ENCODE results near the gene SLC6A6.

The SLC6A6 gene

DNA sequence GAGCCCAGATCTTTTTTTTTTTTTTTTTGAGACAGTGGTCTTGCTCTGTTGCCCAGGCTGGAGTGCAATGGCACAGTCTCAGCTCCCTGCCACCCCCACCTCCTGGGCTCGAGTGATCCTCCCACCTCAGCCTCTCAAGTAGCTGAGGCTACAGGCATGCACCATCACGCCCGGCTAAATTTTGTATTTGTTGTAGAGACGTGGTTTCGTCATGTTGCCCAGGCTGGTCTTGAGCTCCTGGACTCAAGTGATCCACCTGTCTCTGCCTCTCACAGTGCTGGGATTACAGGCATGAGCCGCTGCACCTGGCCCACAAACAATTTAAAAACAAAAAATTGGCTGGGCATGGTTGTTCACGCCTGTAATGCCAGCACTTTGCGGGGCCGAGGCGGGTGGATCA, 22.6 kb upstream of the SLC6A6 start:
- Histone ChIP-seq H3K4me3 (ENCODE audit: low read depth in 1 of 5, low read length in 5 of 5) (no peak overlapping the region), H3K36me3 (ENCODE audit: control insufficient read depth in 5 of 5, insufficient read depth in 5 of 5, low read length in 5 of 5) (no peaks in the 10 kb centered on the region), H3K9ac (ENCODE audit: low read length in 5 of 5) (no peak overlapping the region), H3K27me3 (ENCODE audit: control insufficient read depth in 5 of 5, insufficient read depth in 4 of 5, low read length in 5 of 5) (peaks cover 0 to 3% (median 0%) of the 10 kb centered on the region in 5 donors), H3K9me3 (ENCODE audit: control insufficient read depth in 5 of 5, low read length in 5 of 5) (no peaks in the 10 kb centered on the region), H3K4me1 (ENCODE audit: control insufficient read depth in 5 of 5, insufficient read depth in 5 of 5, low read length in 5 of 5) (peaks cover 0 to 20% (median 15%) of the 10 kb centered on the region in 5 donors), H3K27ac (ENCODE audit: low read depth, low read length) (no peak overlapping the region)

DNA sequence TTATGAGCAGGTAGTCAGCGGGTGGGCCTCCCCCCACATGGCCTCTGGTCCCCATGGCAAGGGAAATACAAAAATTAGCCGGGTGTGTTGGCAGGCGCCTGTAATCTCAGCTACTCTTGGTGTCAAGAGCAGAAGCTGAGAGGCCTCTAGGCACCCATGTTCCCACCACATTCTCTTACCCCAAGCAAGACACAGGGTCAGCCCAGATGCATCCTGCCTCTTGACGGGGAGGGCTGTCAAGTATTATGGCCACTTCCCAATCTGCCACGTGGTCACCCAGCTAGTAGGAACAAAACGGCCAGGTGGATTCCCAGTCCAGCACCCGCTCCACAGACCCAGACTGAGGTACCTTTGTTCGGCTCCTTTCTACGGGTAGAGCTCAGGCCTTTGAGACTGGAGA, 16.2 kb upstream of the SLC6A6 start:
- H3K4me3 ChIP-seq (ENCODE audit: low read depth in 1 of 5, low read length in 5 of 5): no peak overlapping the region
- no peaks in the 10 kb centered on the region for H3K9me3 ChIP-seq (ENCODE audit: control insufficient read depth in 5 of 5, low read length in 5 of 5)
- no peaks in the 10 kb centered on the region for H3K36me3 ChIP-seq (ENCODE audit: control insufficient read depth in 5 of 5, insufficient read depth in 5 of 5, low read length in 5 of 5)
- no peak overlapping the region for H3K9ac ChIP-seq (ENCODE audit: low read length in 5 of 5)
- H3K4me1 ChIP-seq (ENCODE audit: control insufficient read depth in 5 of 5, insufficient read depth in 5 of 5, low read length in 5 of 5): peaks cover 0 to 11% (median 6%) of the 10 kb centered on the region in 5 donors
- no peak overlapping the region for H3K27ac ChIP-seq (ENCODE audit: low read depth, low read length)
- H3K27me3 ChIP-seq (ENCODE audit: control insufficient read depth in 5 of 5, insufficient read depth in 4 of 5, low read length in 5 of 5): peaks cover 0 to 3% (median 0%) of the 10 kb centered on the region in 5 donors

GRCh38 chr3:14388201-14388600, 14.2 kb upstream of the SLC6A6 start:
- H3K36me3 ChIP-seq (ENCODE audit: control insufficient read depth in 5 of 5, insufficient read depth in 5 of 5, low read length in 5 of 5): no peaks in the 10 kb centered on the region
- no peak overlapping the region for H3K4me3 ChIP-seq (ENCODE audit: low read depth in 1 of 5, low read length in 5 of 5)
- H3K27me3 ChIP-seq (ENCODE audit: control insufficient read depth in 5 of 5, insufficient read depth in 4 of 5, low read length in 5 of 5): peaks cover 0 to 6% (median 3%) of the 10 kb centered on the region in 5 donors
- H3K4me1 ChIP-seq (ENCODE audit: control insufficient read depth in 5 of 5, insufficient read depth in 5 of 5, low read length in 5 of 5): peaks cover 2 to 16% (median 8%) of the 10 kb centered on the region in 5 donors
- H3K27ac ChIP-seq (ENCODE audit: low read depth, low read length): no peak overlapping the region
- H3K9ac ChIP-seq (ENCODE audit: low read length in 5 of 5): no peak overlapping the region
- H3K9me3 ChIP-seq (ENCODE audit: control insufficient read depth in 5 of 5, low read length in 5 of 5): no peaks in the 10 kb centered on the region

GRCh38 chr3:14389166-14389606, 13.2 kb upstream of the SLC6A6 start:
- no peaks in the 10 kb centered on the region for H3K36me3 ChIP-seq (ENCODE audit: control insufficient read depth in 5 of 5, insufficient read depth in 5 of 5, low read length in 5 of 5)
- no peak overlapping the region for H3K4me3 ChIP-seq (ENCODE audit: low read depth in 1 of 5, low read length in 5 of 5)
- no peaks in the 10 kb centered on the region for H3K9me3 ChIP-seq (ENCODE audit: control insufficient read depth in 5 of 5, low read length in 5 of 5)
- peaks cover 0 to 9% (median 0%) of the 10 kb centered on the region in 5 donors for H3K27me3 ChIP-seq (ENCODE audit: control insufficient read depth in 5 of 5, insufficient read depth in 4 of 5, low read length in 5 of 5)
- peaks cover 2 to 16% (median 8%) of the 10 kb centered on the region in 5 donors for H3K4me1 ChIP-seq (ENCODE audit: control insufficient read depth in 5 of 5, insufficient read depth in 5 of 5, low read length in 5 of 5)
- H3K9ac ChIP-seq (ENCODE audit: low read length in 5 of 5): no peak overlapping the region
- H3K27ac ChIP-seq (ENCODE audit: low read depth, low read length): no peak overlapping the region

DNA sequence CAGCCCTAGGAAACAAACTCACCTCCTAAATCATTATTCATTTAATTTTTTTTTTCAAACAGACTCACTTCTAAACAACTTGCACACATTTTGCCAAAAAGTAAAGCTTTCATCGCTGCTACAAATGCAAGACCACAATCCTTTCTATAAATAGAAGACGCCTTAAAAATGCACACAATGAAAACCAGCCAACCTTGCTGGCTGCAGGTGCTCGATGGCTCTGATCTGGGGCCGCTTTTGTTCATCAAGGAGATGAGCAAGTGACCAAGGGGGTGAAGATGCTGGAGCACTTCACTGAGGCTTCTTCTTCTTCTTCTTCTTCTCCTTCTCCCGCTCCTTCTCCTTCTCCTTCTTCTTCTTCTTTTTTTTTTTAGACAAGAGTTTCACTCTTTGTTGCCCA, 12.7 kb upstream of the SLC6A6 start:
- peaks cover 0 to 9% (median 0%) of the 10 kb centered on the region in 5 donors for H3K27me3 ChIP-seq (ENCODE audit: control insufficient read depth in 5 of 5, insufficient read depth in 4 of 5, low read length in 5 of 5)

DNA sequence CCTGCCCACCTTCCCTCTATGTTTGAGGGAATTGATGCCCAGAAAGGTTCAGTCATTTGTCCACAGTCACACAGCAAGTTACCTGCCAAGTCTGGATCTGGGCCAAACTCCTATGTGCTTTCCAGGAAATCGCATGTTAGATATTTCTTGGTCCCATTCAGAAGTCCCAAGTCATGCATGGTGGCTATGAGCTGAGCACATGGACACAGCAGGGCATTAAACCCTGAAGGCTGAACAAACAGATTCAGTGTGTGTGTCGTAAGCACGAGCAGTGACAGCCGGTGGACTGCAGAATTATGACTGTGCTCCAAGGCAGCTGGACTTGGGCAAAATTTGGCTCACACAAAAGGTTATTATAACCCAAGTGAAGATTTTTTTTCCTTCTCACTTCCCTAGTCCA, 11.4 kb upstream of the SLC6A6 start:
- Histone ChIP-seq H3K9me3 (ENCODE audit: control insufficient read depth in 5 of 5, low read length in 5 of 5) (no peaks in the 10 kb centered on the region), H3K9ac (ENCODE audit: low read length in 5 of 5) (no peak overlapping the region), H3K4me3 (ENCODE audit: low read depth in 1 of 5, low read length in 5 of 5) (no peak overlapping the region), H3K4me1 (ENCODE audit: control insufficient read depth in 5 of 5, insufficient read depth in 5 of 5, low read length in 5 of 5) (peaks cover 2 to 16% (median 8%) of the 10 kb centered on the region in 5 donors), H3K36me3 (ENCODE audit: control insufficient read depth in 5 of 5, insufficient read depth in 5 of 5, low read length in 5 of 5) (no peaks in the 10 kb centered on the region), H3K27me3 (ENCODE audit: control insufficient read depth in 5 of 5, insufficient read depth in 4 of 5, low read length in 5 of 5) (peaks cover 0 to 10% (median 0%) of the 10 kb centered on the region in 5 donors), H3K27ac (ENCODE audit: low read depth, low read length) (no peak overlapping the region)

More for the DNA sequence above, 12.7 kb upstream of the SLC6A6 start:
- Histone ChIP-seq H3K4me3 (ENCODE audit: low read depth in 1 of 5, low read length in 5 of 5) (no peak overlapping the region), H3K36me3 (ENCODE audit: control insufficient read depth in 5 of 5, insufficient read depth in 5 of 5, low read length in 5 of 5) (no peaks in the 10 kb centered on the region), H3K27ac (ENCODE audit: low read depth, low read length) (no peak overlapping the region), H3K4me1 (ENCODE audit: control insufficient read depth in 5 of 5, insufficient read depth in 5 of 5, low read length in 5 of 5) (peaks cover 2 to 16% (median 8%) of the 10 kb centered on the region in 5 donors), H3K9ac (ENCODE audit: low read length in 5 of 5) (no peak overlapping the region), H3K9me3 (ENCODE audit: control insufficient read depth in 5 of 5, low read length in 5 of 5) (no peaks in the 10 kb centered on the region)

DNA sequence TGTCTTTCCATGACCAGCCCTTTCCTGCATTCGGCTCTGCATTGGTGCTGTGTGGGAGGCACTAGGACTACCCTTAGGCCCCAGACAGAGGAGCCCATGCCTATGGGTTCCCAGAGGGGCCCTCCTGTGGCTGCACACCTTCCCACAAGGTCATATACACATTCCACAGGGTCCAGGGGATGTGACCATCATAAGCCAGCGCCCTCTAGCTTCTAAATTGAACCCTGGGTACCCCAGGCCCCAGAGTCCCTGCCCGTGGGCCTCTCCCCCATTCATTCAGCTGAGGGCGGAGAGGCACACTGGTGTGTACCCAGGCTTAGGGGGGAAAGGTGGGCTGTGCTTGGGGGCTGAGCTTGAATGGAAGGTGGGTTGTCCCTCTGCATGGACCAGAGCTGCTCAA, 10.2 kb upstream of the SLC6A6 start:
- H3K27me3 ChIP-seq (ENCODE audit: control insufficient read depth in 5 of 5, insufficient read depth in 4 of 5, low read length in 5 of 5): peaks cover 0 to 12% (median 0%) of the 10 kb centered on the region in 5 donors
- no peak overlapping the region for H3K27ac ChIP-seq (ENCODE audit: low read depth, low read length)
- H3K9me3 ChIP-seq (ENCODE audit: control insufficient read depth in 5 of 5, low read length in 5 of 5): no peaks in the 10 kb centered on the region
- no peak overlapping the region for H3K4me3 ChIP-seq (ENCODE audit: low read depth in 1 of 5, low read length in 5 of 5)
- H3K9ac ChIP-seq (ENCODE audit: low read length in 5 of 5): no peak overlapping the region
- peaks cover 2 to 17% (median 8%) of the 10 kb centered on the region in 5 donors for H3K4me1 ChIP-seq (ENCODE audit: control insufficient read depth in 5 of 5, insufficient read depth in 5 of 5, low read length in 5 of 5)
- H3K36me3 ChIP-seq (ENCODE audit: control insufficient read depth in 5 of 5, insufficient read depth in 5 of 5, low read length in 5 of 5): no peaks in the 10 kb centered on the region

GRCh38 chr3:14392803-14393319, 9.5 kb upstream of the SLC6A6 start:
- H3K9ac ChIP-seq (ENCODE audit: low read length in 5 of 5): no peak overlapping the region
- H3K36me3 ChIP-seq (ENCODE audit: control insufficient read depth in 5 of 5, insufficient read depth in 5 of 5, low read length in 5 of 5): no peaks in the 10 kb centered on the region
- no peak overlapping the region for H3K27ac ChIP-seq (ENCODE audit: low read depth, low read length)
- peaks cover 0 to 12% (median 2%) of the 10 kb centered on the region in 5 donors for H3K27me3 ChIP-seq (ENCODE audit: control insufficient read depth in 5 of 5, insufficient read depth in 4 of 5, low read length in 5 of 5)
- H3K4me1 ChIP-seq (ENCODE audit: control insufficient read depth in 5 of 5, insufficient read depth in 5 of 5, low read length in 5 of 5): peaks cover 2 to 23% (median 13%) of the 10 kb centered on the region in 5 donors
- no peak overlapping the region for H3K4me3 ChIP-seq (ENCODE audit: low read depth in 1 of 5, low read length in 5 of 5)
- H3K9me3 ChIP-seq (ENCODE audit: control insufficient read depth in 5 of 5, low read length in 5 of 5): no peaks in the 10 kb centered on the region

DNA sequence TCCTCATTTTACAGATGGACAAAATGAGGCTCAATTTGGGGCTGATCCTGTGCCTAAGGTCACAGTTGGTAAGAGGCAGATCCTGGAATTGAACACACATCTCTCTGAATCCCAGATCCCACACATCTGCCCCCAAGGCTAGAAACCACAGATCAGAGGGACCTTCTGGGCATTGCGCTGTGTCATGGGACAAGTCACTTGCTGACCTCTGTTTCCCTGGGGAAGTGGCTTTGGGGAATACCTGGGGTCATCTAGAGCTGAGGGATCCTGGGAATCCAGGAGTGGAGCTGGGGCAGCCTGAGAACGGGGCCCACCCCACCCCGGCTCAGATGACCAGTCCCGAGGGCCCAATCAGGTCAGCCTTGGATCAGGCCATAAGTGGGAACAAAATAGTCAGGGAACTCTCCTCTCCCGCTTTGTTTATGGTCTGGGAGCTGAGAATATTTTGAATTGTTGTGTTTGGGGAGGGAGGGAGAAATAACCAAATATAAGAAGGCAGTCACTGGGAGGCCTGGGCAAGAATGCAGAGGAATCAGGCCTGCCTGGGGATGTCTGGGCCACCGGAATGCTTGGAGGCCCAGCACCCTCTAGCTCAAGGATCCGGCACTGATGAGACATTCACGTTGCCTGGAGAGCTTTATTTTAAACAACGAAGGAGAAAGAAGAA, 8.8 kb upstream of the SLC6A6 start:
- no peak overlapping the region for H3K27ac ChIP-seq (ENCODE audit: low read depth, low read length)
- H3K4me1 ChIP-seq (ENCODE audit: control insufficient read depth in 5 of 5, insufficient read depth in 5 of 5, low read length in 5 of 5): peaks cover 2 to 27% (median 18%) of the 10 kb centered on the region in 5 donors
- H3K9ac ChIP-seq (ENCODE audit: low read length in 5 of 5): no peak overlapping the region
- H3K27me3 ChIP-seq (ENCODE audit: control insufficient read depth in 5 of 5, insufficient read depth in 4 of 5, low read length in 5 of 5): peaks cover 0 to 12% (median 3%) of the 10 kb centered on the region in 5 donors
- H3K36me3 ChIP-seq (ENCODE audit: control insufficient read depth in 5 of 5, insufficient read depth in 5 of 5, low read length in 5 of 5): no peaks in the 10 kb centered on the region
- no peak overlapping the region for H3K4me3 ChIP-seq (ENCODE audit: low read depth in 1 of 5, low read length in 5 of 5)
- H3K9me3 ChIP-seq (ENCODE audit: control insufficient read depth in 5 of 5, low read length in 5 of 5): no peaks in the 10 kb centered on the region

DNA sequence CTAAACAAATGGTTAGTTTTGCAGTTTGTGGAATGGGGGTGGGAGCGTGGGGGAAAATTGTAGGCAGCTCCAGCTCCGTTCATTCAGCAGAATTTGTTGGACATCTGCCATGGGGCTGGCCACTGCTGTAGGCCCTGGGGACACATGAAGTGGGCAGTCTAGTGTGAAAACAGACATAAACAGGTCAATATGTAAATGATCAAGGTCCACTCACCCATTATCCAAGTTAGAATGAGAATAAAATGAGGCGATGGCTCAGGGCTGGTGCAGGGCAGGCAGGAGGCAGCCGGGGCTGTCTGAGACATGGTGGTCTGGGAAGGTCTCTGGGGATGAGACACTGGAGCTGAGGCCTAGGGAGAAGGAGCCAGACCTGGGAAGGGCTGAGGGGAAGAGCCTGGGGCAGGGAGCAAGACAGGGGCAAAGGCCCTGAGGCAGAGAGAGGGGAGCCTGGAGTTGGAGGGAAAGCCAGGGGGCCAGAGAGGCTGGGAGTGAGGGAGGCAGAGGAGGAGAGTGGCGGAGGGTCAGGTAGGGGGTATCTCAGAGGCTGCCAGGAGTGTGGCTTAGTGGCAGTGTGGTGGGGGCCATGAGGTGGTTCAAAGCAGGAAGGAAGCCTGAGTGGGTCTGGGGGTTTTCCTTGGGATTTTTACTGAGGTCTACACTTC, 6.2 kb upstream of the SLC6A6 start:
- H3K27ac ChIP-seq (ENCODE audit: low read depth, low read length): no peak overlapping the region
- peaks cover 0 to 9% (median 3%) of the 10 kb centered on the region in 5 donors for H3K27me3 ChIP-seq (ENCODE audit: control insufficient read depth in 5 of 5, insufficient read depth in 4 of 5, low read length in 5 of 5)
- H3K9me3 ChIP-seq (ENCODE audit: control insufficient read depth in 5 of 5, low read length in 5 of 5): no peaks in the 10 kb centered on the region
- no peaks in the 10 kb centered on the region for H3K36me3 ChIP-seq (ENCODE audit: control insufficient read depth in 5 of 5, insufficient read depth in 5 of 5, low read length in 5 of 5)
- no peak overlapping the region for H3K9ac ChIP-seq (ENCODE audit: low read length in 5 of 5)
- peaks cover 2 to 23% (median 17%) of the 10 kb centered on the region in 5 donors for H3K4me1 ChIP-seq (ENCODE audit: control insufficient read depth in 5 of 5, insufficient read depth in 5 of 5, low read length in 5 of 5)
- no peak overlapping the region for H3K4me3 ChIP-seq (ENCODE audit: low read depth in 1 of 5, low read length in 5 of 5)

All from subcutaneous abdominal adipose tissue (tissue), 5 donors.